Type B pancreatic cell (in vitro differentiated cells): ENCODE results near the gene CDKAL1. TPM values are rescaled to one million over a fixed set of nuclear protein-coding genes. Genes with fewer than 3 reads are reported as not detected.

Source experiments
- DNase-seq: peaks from one replicate; pipeline ENCODE4 v3.0.0; 2021; ENCODE audit warnings: mixed read lengths; ENCODE audit not compliant: unreplicated experiment; ENCODE audit errors: extremely low spot score
- H3K27ac Mint-ChIP-seq: 2 replicates; pipeline ENCODE4 v1.8.0; 2021; ENCODE audit warnings: mild to moderate bottlenecking, mixed read lengths
- H3K27me3 Mint-ChIP-seq: 2 replicates; pipeline ENCODE4 v1.8.0; 2021; ENCODE audit warnings: mixed read lengths
- H3K36me3 Mint-ChIP-seq: 2 replicates; pipeline ENCODE4 v1.8.0; 2021; ENCODE audit warnings: mixed read lengths
- H3K4me1 Mint-ChIP-seq: one replicate; pipeline ENCODE4 v1.8.0; 2021; ENCODE audit warnings: mixed read lengths; ENCODE audit not compliant: unreplicated experiment
- H3K4me3 Mint-ChIP-seq: 2 replicates; pipeline ENCODE4 v1.8.0; 2021; ENCODE audit warnings: mild to moderate bottlenecking, mixed read lengths
- H3K9me3 Mint-ChIP-seq: 2 replicates; pipeline ENCODE4 v1.8.0; 2021; ENCODE audit warnings: mixed read lengths
- CTCF ChIP-seq: fragments of 200-600 bp; sonication (generic); conservative IDR thresholded peaks from 2 replicates; pipeline ENCODE4 v1.5.0; 2021; ENCODE audit warnings: antibody characterized with exemption, mild to moderate bottlenecking
- total RNA-seq: library from RNA; stranded (reverse); gene quantifications from 2 replicates; pipeline ENCODE4 v1.2.1, GENCODE V29; 2021; ENCODE audit warnings: low replicate concordance

CDKAL1 gene
- total RNA-seq, 1 donor from 2014 or later, result 21.0 TPM

DNA sequence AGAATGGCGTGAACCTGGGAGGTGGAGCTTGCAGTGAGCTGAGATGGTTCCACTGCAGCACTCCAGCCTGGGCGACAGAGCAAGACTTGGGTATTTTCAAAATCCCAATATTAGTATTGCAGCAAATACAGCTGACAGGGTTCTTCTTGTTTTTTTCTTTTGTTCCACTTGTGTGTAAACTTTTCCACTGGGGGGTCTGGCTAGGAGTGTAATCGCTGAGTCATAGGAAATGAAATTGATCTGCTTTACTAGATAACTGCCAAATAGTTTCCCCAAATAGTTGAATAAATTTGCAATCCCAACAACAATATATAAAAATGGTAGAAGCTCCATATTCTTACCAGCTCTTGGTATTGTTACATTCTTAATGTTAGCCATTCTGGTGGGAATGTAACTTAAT is 533.3 kb downstream of the CDKAL1 start:
- Mint-ChIP-seq H3K4me1 (no peaks in the 10 kb centered on the region), H3K27ac (no peak overlapping the region), H3K27me3 (no peaks in the 10 kb centered on the region), H3K4me3 (no peak overlapping the region), H3K36me3 (peaks cover 19% of the 10 kb centered on the region), H3K9me3 (peaks cover 12% of the 10 kb centered on the region)
- no peak for TF ChIP-seq CTCF
- no peak for DNase-seq

- no peak for TF ChIP-seq CTCF
- Mint-ChIP-seq H3K27ac (no peak overlapping the region), H3K4me1 (no peaks in the 10 kb centered on the region), H3K27me3 (no peaks in the 10 kb centered on the region), H3K9me3 (peaks cover 16% of the 10 kb centered on the region), H3K4me3 (no peak overlapping the region), H3K36me3 (peaks cover 29% of the 10 kb centered on the region)
- DNase-seq, result no peak
Observed at GRCh38 chr6:21070620-21071019, 536.4 kb downstream of the CDKAL1 start.

DNA sequence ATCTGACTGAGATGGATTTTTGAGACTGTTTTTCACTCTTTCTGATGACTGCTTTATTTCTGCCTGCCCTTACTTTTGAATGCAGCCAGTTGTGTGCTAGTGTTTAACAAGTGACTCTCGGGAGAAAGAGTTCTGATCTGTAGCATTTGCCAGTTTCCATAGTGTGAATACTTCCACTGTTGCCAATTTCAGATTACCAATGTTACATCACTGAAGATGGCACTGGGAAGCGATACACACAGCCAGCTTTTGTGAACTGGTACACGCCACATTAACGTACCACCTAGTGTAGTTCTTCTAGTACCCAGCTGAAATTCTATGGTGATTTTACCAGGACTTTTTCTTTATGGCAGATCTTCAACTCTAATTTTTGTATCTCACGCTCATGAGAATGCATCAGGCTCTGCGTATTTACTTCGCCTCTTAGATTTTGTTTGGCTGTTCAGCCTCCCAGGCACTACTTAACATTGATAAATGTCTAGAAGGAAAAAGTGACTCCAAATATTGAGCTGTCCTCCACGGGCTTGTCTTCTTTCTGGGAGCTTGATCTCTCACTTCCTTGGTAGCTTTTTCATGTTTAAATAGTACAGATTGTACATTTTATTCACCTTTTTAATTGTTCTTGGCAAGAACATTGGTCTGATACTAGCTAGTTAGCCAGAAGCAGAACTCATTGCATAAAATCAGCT is 537.7 kb downstream of the CDKAL1 start:
- Mint-ChIP-seq H3K4me3 (no peak overlapping the region), H3K9me3 (peaks cover 16% of the 10 kb centered on the region), H3K27ac (no peak overlapping the region), H3K4me1 (no peaks in the 10 kb centered on the region), H3K27me3 (no peaks in the 10 kb centered on the region), H3K36me3 (peaks cover 25% of the 10 kb centered on the region)
- no peak for DNase-seq
- TF ChIP-seq CTCF, result no peak

- Mint-ChIP-seq H3K4me3 (no peak overlapping the region), H3K27me3 (no peaks in the 10 kb centered on the region), H3K4me1 (no peaks in the 10 kb centered on the region), H3K9me3 (peaks cover 16% of the 10 kb centered on the region), H3K36me3 (peaks cover 23% of the 10 kb centered on the region), H3K27ac (no peak overlapping the region)
- no peak for DNase-seq
- TF ChIP-seq CTCF, result no peak
Observed at GRCh38 chr6:21073318-21073839, 539.1 kb downstream of the CDKAL1 start.

DNA sequence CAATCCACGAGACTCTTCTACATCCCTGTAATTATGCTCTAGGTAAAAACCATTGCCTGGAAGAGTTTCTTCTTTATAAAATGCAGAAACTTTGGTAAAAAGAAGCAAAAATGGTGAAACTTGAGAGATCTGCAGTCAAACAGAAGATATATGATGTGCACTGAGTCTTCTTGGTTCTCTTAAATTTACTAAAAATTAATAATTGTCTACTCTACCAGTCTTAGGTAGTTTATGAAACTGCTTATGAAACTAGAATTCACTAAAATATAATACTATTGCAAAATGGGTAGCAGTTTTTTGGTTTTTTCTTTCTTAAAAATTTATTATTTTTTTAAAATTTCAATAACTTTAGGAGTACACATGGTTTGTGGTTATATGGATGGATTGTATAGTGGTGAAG is 540.2 kb downstream of the CDKAL1 start:
- Mint-ChIP-seq H3K9me3 (peaks cover 16% of the 10 kb centered on the region), H3K27ac (no peak overlapping the region), H3K4me1 (no peaks in the 10 kb centered on the region), H3K4me3 (no peak overlapping the region), H3K27me3 (no peaks in the 10 kb centered on the region), H3K36me3 (peaks cover 23% of the 10 kb centered on the region)
- TF ChIP-seq CTCF, result no peak
- DNase-seq, result no peak
